Stomach smooth muscle (tissue), 2 donors: ENCODE measurements around the gene TBX5.

Experiments
- H3K27ac ChIP-seq: one replicate; pipeline ENCODE4 v1.7.0; 2013; ENCODE audit warnings: mild to moderate bottlenecking, low read length, inconsistent platforms
- H3K27me3 ChIP-seq, 2 donors: one replicate each; pipeline ENCODE4 v1.7.0; 2013; ENCODE audit warnings: low read length in 2 of 2; ENCODE audit not compliant: insufficient read depth in 2 of 2, control insufficient read depth in 1 of 2
- H3K36me3 ChIP-seq, 2 donors: one replicate each; pipeline ENCODE4 v1.7.0; 2013; ENCODE audit warnings: low read length in 2 of 2; ENCODE audit not compliant: control insufficient read depth in 2 of 2, insufficient read depth in 2 of 2
- H3K4me1 ChIP-seq: one replicate; pipeline ENCODE4 v1.7.0; 2013; ENCODE audit warnings: low read length; ENCODE audit not compliant: control insufficient read depth, insufficient read depth
- H3K4me3 ChIP-seq, 2 donors: one replicate each; pipeline ENCODE4 v1.7.0; 2013; ENCODE audit warnings: low read length in 2 of 2
- H3K9ac ChIP-seq, 2 donors: one replicate each; pipeline ENCODE4 v1.7.0; 2013; ENCODE audit warnings: low read length in 2 of 2, mild to moderate bottlenecking in 1 of 2
- H3K9me3 ChIP-seq, 2 donors: one replicate each; pipeline ENCODE4 v1.7.0; 2013; ENCODE audit warnings: low read length in 2 of 2; ENCODE audit not compliant: control insufficient read depth in 2 of 2
- donor health status: healthy.
- donor health status: Pancreatic carcinoma.

The TBX5 gene

GRCh38 chr12:114443607-114444421, 37.9 kb upstream of the TBX5 start:
- Histone ChIP-seq H3K4me1 (no peaks in the 10 kb centered on the region), H3K27me3 (peaks cover 61 to 62% of the 10 kb centered on the region in 2 donors), H3K4me3 (no peak overlapping the region), H3K9me3 (no peaks in the 10 kb centered on the region), H3K36me3 (no peaks in the 10 kb centered on the region), H3K9ac (no peak overlapping the region), H3K27ac (no peak overlapping the region)

- Histone ChIP-seq H3K27ac (no peak overlapping the region), H3K27me3 (peaks cover 57 to 65% of the 10 kb centered on the region in 2 donors), H3K4me1 (no peaks in the 10 kb centered on the region), H3K36me3 (no peaks in the 10 kb centered on the region), H3K9me3 (no peaks in the 10 kb centered on the region), H3K9ac (no peak overlapping the region), H3K4me3 (no peak overlapping the region)
Observed at GRCh38 chr12:114442578-114442977, 36.6 kb upstream of the TBX5 start.

- peaks cover 0 to 2% of the 10 kb centered on the region in 2 donors for H3K9me3 ChIP-seq
- no peaks in the 10 kb centered on the region for H3K4me1 ChIP-seq
- no peaks in the 10 kb centered on the region for H3K36me3 ChIP-seq
- peaks cover 52 to 60% of the 10 kb centered on the region in 2 donors for H3K27me3 ChIP-seq
- H3K9ac ChIP-seq: no peak overlapping the region
- no peak overlapping the region for H3K4me3 ChIP-seq
- H3K27ac ChIP-seq: no peak overlapping the region
Observed at GRCh38 chr12:114441545-114441944, 35.6 kb upstream of the TBX5 start.

- H3K4me1 ChIP-seq: no peaks in the 10 kb centered on the region
- no peak overlapping the region for H3K4me3 ChIP-seq
- H3K36me3 ChIP-seq: no peaks in the 10 kb centered on the region
- peaks cover 50 to 58% of the 10 kb centered on the region in 2 donors for H3K27me3 ChIP-seq
- peaks cover 0 to 6% of the 10 kb centered on the region in 2 donors for H3K9me3 ChIP-seq
- H3K27ac ChIP-seq: no peak overlapping the region
- no peak overlapping the region for H3K9ac ChIP-seq
Observed at GRCh38 chr12:114441039-114441383, 35.1 kb upstream of the TBX5 start.

GRCh38 chr12:114440270-114441038, 34.5 kb upstream of the TBX5 start:
- Histone ChIP-seq H3K27ac (no peak overlapping the region), H3K9ac (no peak overlapping the region), H3K4me3 (no peak overlapping the region), H3K27me3 (peaks cover 47 to 56% of the 10 kb centered on the region in 2 donors), H3K36me3 (no peaks in the 10 kb centered on the region), H3K4me1 (no peaks in the 10 kb centered on the region), H3K9me3 (peaks cover 0 to 6% of the 10 kb centered on the region in 2 donors)

GRCh38 chr12:114439817-114440216, 33.9 kb upstream of the TBX5 start:
- H3K9me3 ChIP-seq: peaks cover 0 to 6% of the 10 kb centered on the region in 2 donors
- H3K27ac ChIP-seq: no peak overlapping the region
- peaks cover 46 to 54% of the 10 kb centered on the region in 2 donors for H3K27me3 ChIP-seq
- H3K4me3 ChIP-seq: no peak overlapping the region
- H3K4me1 ChIP-seq: no peaks in the 10 kb centered on the region
- H3K9ac ChIP-seq: no peak overlapping the region
- no peaks in the 10 kb centered on the region for H3K36me3 ChIP-seq

- no peaks in the 10 kb centered on the region for H3K4me1 ChIP-seq
- no peak overlapping the region for H3K9ac ChIP-seq
- H3K36me3 ChIP-seq: no peaks in the 10 kb centered on the region
- no peak overlapping the region for H3K27ac ChIP-seq
- peaks cover 0 to 6% of the 10 kb centered on the region in 2 donors for H3K9me3 ChIP-seq
- H3K4me3 ChIP-seq: no peak overlapping the region
- peaks cover 41 to 49% of the 10 kb centered on the region in 2 donors for H3K27me3 ChIP-seq
Observed at GRCh38 chr12:114439261-114439683, 33.3 kb upstream of the TBX5 start.

GRCh38 chr12:114438635-114439256, 32.8 kb upstream of the TBX5 start:
- Histone ChIP-seq H3K9ac (no peak overlapping the region), H3K4me1 (no peaks in the 10 kb centered on the region), H3K27ac (no peak overlapping the region), H3K36me3 (no peaks in the 10 kb centered on the region), H3K27me3 (peaks cover 37 to 45% of the 10 kb centered on the region in 2 donors), H3K9me3 (peaks cover 0 to 6% of the 10 kb centered on the region in 2 donors), H3K4me3 (no peak overlapping the region)

- Histone ChIP-seq H3K9me3 (peaks cover 0 to 6% of the 10 kb centered on the region in 2 donors), H3K9ac (no peak overlapping the region), H3K4me1 (no peaks in the 10 kb centered on the region), H3K4me3 (no peak overlapping the region), H3K36me3 (no peaks in the 10 kb centered on the region), H3K27ac (no peak overlapping the region), H3K27me3 (peaks cover 12 to 27% of the 10 kb centered on the region in 2 donors)
Observed at GRCh38 chr12:114434341-114434740, 28.4 kb upstream of the TBX5 start.

- Histone ChIP-seq H3K36me3 (no peaks in the 10 kb centered on the region), H3K4me3 (no peak overlapping the region), H3K27me3 (peaks cover 6 to 10% of the 10 kb centered on the region in 2 donors), H3K9ac (no peak overlapping the region), H3K27ac (no peak overlapping the region), H3K4me1 (no peaks in the 10 kb centered on the region), H3K9me3 (peaks cover 0 to 6% of the 10 kb centered on the region in 2 donors)
Observed at GRCh38 chr12:114431902-114432301, 26.0 kb upstream of the TBX5 start.
